Esophagus squamous epithelium (tissue), 5 donors: ENCODE results near the gene NPIPB12. TPM values are rescaled to one million over a fixed set of nuclear protein-coding genes. Genes with fewer than 3 reads are reported as not detected.
"Not testable (repeated sequence)": the region's sequence is repeated elsewhere in the genome, so short reads cannot be mapped to it uniquely, and the experiment has no call there.

Experiments
- DNase-seq: peaks from one replicate; lab custom pipeline; 2025; lab: John Stamatoyannopoulos, UW
- H3K27ac ChIP-seq, 4 donors: fragments of 200-600 bp; sonication (generic); one replicate each; pipeline ENCODE4 v1.5.1; 2016 to 2019; ENCODE audit warnings: mild to moderate bottlenecking in 1 of 4
- H3K27me3 ChIP-seq, 4 donors: fragments of 200-600 bp; sonication (generic); 1 replicate in 3 of 4; 2 replicates in 1 of 4; pipeline versions ENCODE4 v1.5.1 to v1.6.0; 2017 to 2021; ENCODE audit warnings: antibody characterized with exemption in 1 of 4
- H3K36me3 ChIP-seq, 3 donors: fragments of 200-600 bp; sonication (generic); one replicate each; pipeline ENCODE4 v1.5.1; 2016 to 2019
- H3K4me1 ChIP-seq, 3 donors: fragments of 200-600 bp; sonication (generic); one replicate each; pipeline ENCODE4 v1.5.1; 2017 to 2019
- H3K4me3 ChIP-seq, 4 donors: fragments of 200-600 bp; sonication (generic); 1 replicate in 3 of 4; 2 replicates in 1 of 4; pipeline ENCODE4 v1.5.1; 2016 to 2019; ENCODE audit warnings: mild to moderate bottlenecking in 2 of 4, moderate library complexity in 1 of 4
- H3K9me3 ChIP-seq, 3 donors: fragments of 200-600 bp; sonication (generic); one replicate each; pipeline ENCODE4 v1.5.1; 2016 to 2019
- WGBS, 2 donors: methylation state at CpG; one replicate each; pipeline ENCODE4 v1.1.5; 2018; 5-methylcytosine and 5-hydroxymethylcytosine counted together
- intact Hi-C: fragments of 100-400 bp; cut with DNase I; formaldehyde crosslinking; loops from one replicate; pipeline ENCODE4 v1.15.0; 2022
- total RNA-seq, 4 donors: library from RNA; depleted of rRNA; stranded (reverse); fragments of >200 nt; gene quantifications; one replicate each; pipeline ENCODE4 v1.1.0, GENCODE V29; 2016
- donor health status: DM: yes; HTN: yes; CAD: no.

The NPIPB12 gene
- 10 to 100 TPM in 3 of 4 donors, 1 to 10 TPM in 1; 4.7 to 64.7 (median 26.2) TPM for total RNA-seq

GRCh38 chr16:29506308-29506707 is at the start of gene NPIPB12:
NPIPB12 (minus strand) TSS chr16:29506408.
- intact Hi-C loops, H3K36me3 ChIP-seq, H3K9me3 ChIP-seq, DNase-seq, H3K4me3 ChIP-seq, H3K27ac ChIP-seq, H3K4me1 ChIP-seq, H3K27me3 ChIP-seq: not testable (repeated sequence)
- WGBS, 2 donors = no CpG with 5 or more reads among the region's 6 CpGs

DNA sequence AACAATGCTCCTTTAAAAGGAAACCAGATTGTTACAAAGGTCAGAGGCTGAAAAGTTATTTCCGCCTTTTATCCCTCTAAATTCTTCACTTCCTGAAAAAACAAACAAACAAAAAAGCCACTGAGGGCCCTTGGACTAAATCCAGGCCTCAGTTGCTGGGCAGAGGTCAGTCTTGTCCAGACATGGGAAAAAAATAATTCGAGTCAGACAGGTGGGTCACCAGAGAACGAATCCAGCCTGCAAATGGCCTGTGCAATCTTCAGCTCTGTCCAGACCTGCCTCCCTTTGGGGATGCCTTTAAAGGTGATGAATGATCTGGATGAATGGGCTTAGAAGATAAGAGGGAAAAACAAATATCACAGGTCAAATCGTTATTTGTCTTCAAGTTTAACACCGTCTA is 15.3 kb upstream of the NPIPB12 start:
- H3K4me3 ChIP-seq, H3K36me3 ChIP-seq, H3K27me3 ChIP-seq, H3K27ac ChIP-seq, intact Hi-C loops, H3K9me3 ChIP-seq, H3K4me1 ChIP-seq, DNase-seq: not testable (repeated sequence)
- WGBS, 2 donors = no CpG with 5 or more reads among the region's 5 CpGs

DNA sequence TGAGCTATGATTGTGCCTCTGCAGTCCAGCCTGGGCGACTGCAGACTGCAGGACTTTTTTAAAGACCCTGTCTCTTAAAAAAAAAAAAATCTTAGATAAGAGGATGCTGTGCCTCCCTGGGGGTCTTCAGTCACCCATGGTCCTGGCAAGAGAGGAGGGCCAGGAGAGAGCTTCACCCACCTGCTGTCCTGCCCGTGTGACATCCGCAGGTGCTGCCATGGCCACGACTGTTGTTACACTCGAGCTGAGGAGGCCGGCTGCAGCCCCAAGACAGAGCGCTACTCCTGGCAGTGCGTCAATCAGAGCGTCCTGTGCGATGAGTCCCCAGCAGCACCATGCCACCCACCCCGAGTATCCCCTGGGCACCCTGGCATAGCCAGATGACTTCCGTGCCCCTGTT is 23.9 kb downstream of the NPIPB12 start:
- DNase-seq, H3K27ac ChIP-seq: not testable (repeated sequence)

GRCh38 chr16:29472065-29472464 is 34.1 kb downstream of the NPIPB12 start:
- WGBS, 2 donors = no CpG with 5 or more reads among the region's 4 CpGs
- H3K4me3 ChIP-seq, H3K9me3 ChIP-seq, DNase-seq, H3K27ac ChIP-seq, H3K27me3 ChIP-seq, intact Hi-C loops, H3K4me1 ChIP-seq, H3K36me3 ChIP-seq: not testable (repeated sequence)

More for the DNA sequence above, 23.9 kb downstream of the NPIPB12 start:
- intact Hi-C loops, H3K4me3 ChIP-seq, H3K4me1 ChIP-seq, H3K36me3 ChIP-seq, H3K27me3 ChIP-seq, H3K9me3 ChIP-seq: not testable (repeated sequence)
- WGBS, 2 donors = no CpG with 5 or more reads among the region's 12 CpGs

DNA sequence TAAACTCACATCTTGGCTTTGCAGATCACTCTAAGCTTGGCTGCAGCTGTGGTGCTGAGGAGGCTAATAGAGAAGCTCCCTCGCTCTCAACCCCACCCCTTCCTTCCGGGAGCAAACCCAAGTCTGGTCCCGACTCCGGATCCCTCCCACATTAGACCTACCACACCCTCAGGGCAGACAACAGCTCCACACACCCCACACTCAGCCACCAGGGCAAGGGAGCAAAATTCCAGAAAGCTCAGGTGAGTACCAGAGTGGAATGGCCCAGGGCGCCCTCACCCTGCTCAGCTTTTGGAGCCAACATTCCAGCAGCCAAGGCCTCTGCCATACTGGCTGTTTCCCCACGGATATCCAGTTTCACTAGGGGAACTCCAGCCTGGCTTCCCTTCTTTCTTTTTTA is 36.5 kb downstream of the NPIPB12 start:
- 3 to 14% methylated on average over 4 to 6 of the region's 6 CpGs for WGBS, 2 donors
- H3K27me3 ChIP-seq, intact Hi-C loops, DNase-seq, H3K4me1 ChIP-seq, H3K9me3 ChIP-seq, H3K36me3 ChIP-seq: not testable (repeated sequence)
- H3K4me3 ChIP-seq = peak overlapping the region in 1 of 4 donors; percentile 41
- peak overlapping the region in 2 of 4 donors; percentile 70 to 75 for H3K27ac ChIP-seq

GRCh38 chr16:29467654-29468366 is 38.4 kb downstream of the NPIPB12 start:
- H3K27ac ChIP-seq, intact Hi-C loops, H3K4me3 ChIP-seq, H3K36me3 ChIP-seq, DNase-seq, H3K4me1 ChIP-seq, H3K27me3 ChIP-seq, H3K9me3 ChIP-seq: not testable (repeated sequence)
- WGBS, 2 donors = no CpG with 5 or more reads among the region's 10 CpGs

GRCh38 chr16:29466904-29467303 is 39.3 kb downstream of the NPIPB12 start:
- H3K27ac ChIP-seq, H3K36me3 ChIP-seq, H3K9me3 ChIP-seq, H3K27me3 ChIP-seq, H3K4me3 ChIP-seq, DNase-seq, intact Hi-C loops, H3K4me1 ChIP-seq: not testable (repeated sequence)
- WGBS, 2 donors = no CpG with 5 or more reads among the region's 33 CpGs

- H3K4me1 ChIP-seq, DNase-seq, H3K4me3 ChIP-seq, H3K36me3 ChIP-seq, H3K9me3 ChIP-seq, intact Hi-C loops, H3K27me3 ChIP-seq, H3K27ac ChIP-seq: not testable (repeated sequence)
- no CpG with 5 or more reads among the region's 57 CpGs for WGBS, 2 donors
Measured at GRCh38 chr16:29465985-29466824, 40.0 kb downstream of the NPIPB12 start.

GRCh38 chr16:29460647-29461030 is 45.6 kb downstream of the NPIPB12 start:
- no CpG with 5 or more reads among the region's 9 CpGs for WGBS, 2 donors
- intact Hi-C loops, H3K36me3 ChIP-seq, H3K4me3 ChIP-seq, H3K27me3 ChIP-seq, H3K4me1 ChIP-seq, H3K9me3 ChIP-seq, DNase-seq, H3K27ac ChIP-seq: not testable (repeated sequence)

- no CpG with 5 or more reads among the region's 13 CpGs for WGBS, 2 donors
- intact Hi-C loops, H3K4me3 ChIP-seq, H3K36me3 ChIP-seq, H3K4me1 ChIP-seq, H3K27ac ChIP-seq, H3K9me3 ChIP-seq, DNase-seq, H3K27me3 ChIP-seq: not testable (repeated sequence)
Measured at GRCh38 chr16:29459706-29460646, 46.2 kb downstream of the NPIPB12 start, which contains the start of gene SULT1A4. SULT1A4 (plus strand) TSS chr16:29459913; CDS start chr16:29461386, 1,473 bp downstream.

GRCh38 chr16:29457660-29458059 is 48.5 kb downstream of the NPIPB12 start:
- H3K4me1 ChIP-seq, DNase-seq, H3K9me3 ChIP-seq, H3K4me3 ChIP-seq, intact Hi-C loops, H3K27me3 ChIP-seq, H3K36me3 ChIP-seq, H3K27ac ChIP-seq: not testable (repeated sequence)
- no CpG with 5 or more reads among the region's 2 CpGs for WGBS, 2 donors

DNA sequence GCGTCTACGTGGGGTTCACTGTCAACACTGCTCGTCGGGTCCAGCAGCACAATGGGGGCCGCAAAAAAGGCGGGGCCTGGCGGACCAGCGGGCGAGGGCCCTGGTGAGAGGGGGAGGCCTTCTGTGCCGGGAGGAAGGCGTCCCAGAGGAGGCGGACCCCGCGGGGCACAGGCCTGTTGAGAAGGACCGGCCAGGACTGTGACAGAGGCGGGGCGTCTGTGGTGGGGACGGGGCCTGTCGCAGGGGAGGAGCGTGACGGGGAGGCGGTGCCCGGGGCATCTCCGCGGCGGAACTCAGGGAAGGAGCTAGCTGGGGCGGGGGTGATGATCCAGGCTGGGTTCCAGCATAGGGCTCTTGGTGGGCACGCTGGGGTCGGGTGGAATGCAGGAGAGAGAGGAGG is 51.4 kb downstream of the NPIPB12 start:
- intact Hi-C loops, H3K4me3 ChIP-seq, H3K36me3 ChIP-seq, H3K27ac ChIP-seq, DNase-seq, H3K4me1 ChIP-seq, H3K27me3 ChIP-seq, H3K9me3 ChIP-seq: not testable (repeated sequence)
- no CpG with 5 or more reads among the region's 29 CpGs for WGBS, 2 donors
